Measurements from ENCODE around the gene ATG13. TPM values are rescaled to one million over a fixed set of nuclear protein-coding genes. Genes with fewer than 3 reads are reported as not detected.

Gene ATG13
- total and polyA plus RNA-seq, 4 donors: 29.1 to 72.8 (median 52.4) TPM

DNA sequence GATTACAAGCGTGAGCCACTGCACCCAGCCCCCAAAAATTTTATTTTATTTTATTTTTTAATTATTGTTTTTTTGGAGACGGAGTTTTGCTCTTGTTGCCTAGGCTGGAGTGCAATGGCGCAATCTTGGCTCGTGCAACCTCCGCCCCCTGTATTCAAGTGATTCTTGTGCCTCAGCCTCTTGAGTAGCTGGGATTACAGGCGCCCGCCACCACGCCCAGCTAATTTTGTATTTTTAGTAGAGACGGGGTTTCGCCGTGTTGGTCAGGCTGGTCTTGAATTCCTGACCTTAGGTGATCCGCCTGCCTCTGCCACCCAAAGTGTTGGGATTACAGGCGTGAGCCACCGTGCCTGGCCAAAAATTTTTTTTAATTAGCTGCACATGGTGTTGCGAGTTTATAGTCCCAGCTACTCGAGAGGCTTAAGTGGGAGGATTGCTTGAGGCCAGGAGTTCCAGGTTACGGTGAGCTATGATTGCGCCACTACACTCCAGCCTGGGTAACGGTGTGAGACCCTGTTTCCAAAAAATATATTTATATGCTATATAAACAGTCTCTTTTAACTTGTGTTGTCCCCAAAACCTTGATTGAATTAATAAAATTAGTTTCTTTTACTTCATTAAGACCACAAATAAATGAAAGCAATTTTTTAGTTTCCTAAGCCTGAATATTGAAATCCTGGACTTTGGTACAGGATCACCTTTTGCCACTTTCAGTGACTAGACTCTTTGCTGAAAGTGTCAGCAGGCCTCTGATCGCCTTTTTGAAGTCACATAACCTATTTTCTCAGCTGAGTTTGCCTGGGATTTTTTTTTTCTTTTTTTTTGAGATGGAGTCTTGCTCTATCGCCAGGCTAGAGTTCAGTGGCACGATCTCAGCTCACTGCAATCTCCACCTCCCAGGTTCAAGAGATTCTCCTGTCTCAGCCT, 16.2 kb downstream of the ATG13 start:
- no peaks in the 10 kb centered on the region for H3K4me1 ChIP-seq (ENCODE audit: control insufficient read depth in 5 of 5, insufficient read depth in 5 of 5, low read length in 5 of 5)
- no peak overlapping the region for H3K9ac ChIP-seq (ENCODE audit: insufficient read depth in 1 of 2, low read length in 2 of 2)
- TF ChIP-seq, protein P1, sequence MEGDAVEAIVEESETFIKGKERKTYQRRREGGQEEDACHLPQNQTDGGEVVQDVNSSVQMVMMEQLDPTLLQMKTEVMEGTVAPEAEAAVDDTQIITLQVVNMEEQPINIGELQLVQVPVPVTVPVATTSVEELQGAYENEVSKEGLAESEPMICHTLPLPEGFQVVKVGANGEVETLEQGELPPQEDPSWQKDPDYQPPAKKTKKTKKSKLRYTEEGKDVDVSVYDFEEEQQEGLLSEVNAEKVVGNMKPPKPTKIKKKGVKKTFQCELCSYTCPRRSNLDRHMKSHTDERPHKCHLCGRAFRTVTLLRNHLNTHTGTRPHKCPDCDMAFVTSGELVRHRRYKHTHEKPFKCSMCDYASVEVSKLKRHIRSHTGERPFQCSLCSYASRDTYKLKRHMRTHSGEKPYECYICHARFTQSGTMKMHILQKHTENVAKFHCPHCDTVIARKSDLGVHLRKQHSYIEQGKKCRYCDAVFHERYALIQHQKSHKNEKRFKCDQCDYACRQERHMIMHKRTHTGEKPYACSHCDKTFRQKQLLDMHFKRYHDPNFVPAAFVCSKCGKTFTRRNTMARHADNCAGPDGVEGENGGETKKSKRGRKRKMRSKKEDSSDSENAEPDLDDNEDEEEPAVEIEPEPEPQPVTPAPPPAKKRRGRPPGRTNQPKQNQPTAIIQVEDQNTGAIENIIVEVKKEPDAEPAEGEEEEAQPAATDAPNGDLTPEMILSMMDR (IDR thresholded peaks at IDR 0.05; ENCODE audit: control extremely low read depth, extremely low read depth): no peak
- no peaks in the 10 kb centered on the region for H3K27me3 ChIP-seq (ENCODE audit: control insufficient read depth in 3 of 3, insufficient read depth in 3 of 3, low read length in 2 of 3)
- DNase-seq: no peak
- no peak overlapping the region for H3K27ac ChIP-seq (ENCODE audit: low read depth in 1 of 2, low read length in 1 of 2)
- H3K4me3 ChIP-seq: no peak overlapping the region
- no peaks in the 10 kb centered on the region for H3K9me3 ChIP-seq (ENCODE audit: control insufficient read depth in 4 of 4, insufficient read depth in 3 of 4, low read length in 3 of 4)
- ATAC-seq (ENCODE audit: insufficient read depth, low FRiP score): no peak
- 82 to 83% methylated on average over 22 of the region's 22 CpGs for WGBS, 2 donors
- peaks cover 7 to 19% (median 13%) of the 10 kb centered on the region in 4 donors for H3K36me3 ChIP-seq (ENCODE audit: control insufficient read depth in 4 of 4, insufficient read depth in 4 of 4, low read length in 4 of 4)

DNA sequence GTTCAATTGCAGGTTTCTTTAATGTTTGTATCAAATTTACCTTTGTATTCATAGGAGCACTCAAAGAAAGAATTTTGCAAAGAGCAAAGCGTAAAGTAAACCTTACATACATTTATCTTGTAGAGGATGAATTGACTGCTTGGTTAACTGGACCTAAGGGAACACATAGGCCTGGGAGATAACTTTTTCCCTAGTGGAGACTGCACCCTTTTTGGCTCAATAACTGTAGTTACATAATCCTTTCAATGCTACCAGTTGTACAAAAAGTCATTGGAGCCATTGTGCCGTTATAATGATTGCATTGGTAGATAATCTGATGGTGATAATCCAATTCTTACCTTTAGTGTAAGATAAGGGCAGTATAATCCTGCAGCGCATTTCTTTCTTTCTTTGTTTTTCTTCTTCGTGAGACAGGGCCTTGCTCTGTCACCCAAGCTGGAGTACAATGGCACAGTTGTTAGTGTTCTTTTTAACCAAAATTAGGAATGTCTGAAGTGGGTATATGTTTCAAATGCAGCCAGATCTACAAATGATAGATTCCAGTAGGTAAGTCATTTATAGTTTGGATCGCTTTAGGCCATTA, 18.3 kb downstream of the ATG13 start:
- DNase-seq: no peak
- no peaks in the 10 kb centered on the region for H3K9me3 ChIP-seq (ENCODE audit: control insufficient read depth in 4 of 4, insufficient read depth in 3 of 4, low read length in 3 of 4)
- ATAC-seq (ENCODE audit: insufficient read depth, low FRiP score): no peak
- TF ChIP-seq, protein P1 (IDR thresholded peaks at IDR 0.05; ENCODE audit: control extremely low read depth, extremely low read depth): no peak
- WGBS, 2 donors: 85 to 90% methylated on average over 5 of the region's 5 CpGs
- H3K9ac ChIP-seq (ENCODE audit: insufficient read depth in 1 of 2, low read length in 2 of 2): no peak overlapping the region
- H3K36me3 ChIP-seq (ENCODE audit: control insufficient read depth in 4 of 4, insufficient read depth in 4 of 4, low read length in 4 of 4): peaks cover 6 to 18% (median 8%) of the 10 kb centered on the region in 4 donors
- no peaks in the 10 kb centered on the region for H3K27me3 ChIP-seq (ENCODE audit: control insufficient read depth in 3 of 3, insufficient read depth in 3 of 3, low read length in 2 of 3)
- H3K4me1 ChIP-seq (ENCODE audit: control insufficient read depth in 5 of 5, insufficient read depth in 5 of 5, low read length in 5 of 5): peaks cover 0 to 1% (median 0%) of the 10 kb centered on the region in 5 donors
- no peak overlapping the region for H3K27ac ChIP-seq (ENCODE audit: low read depth in 1 of 2, low read length in 1 of 2)
- H3K4me3 ChIP-seq: no peak overlapping the region

DNA sequence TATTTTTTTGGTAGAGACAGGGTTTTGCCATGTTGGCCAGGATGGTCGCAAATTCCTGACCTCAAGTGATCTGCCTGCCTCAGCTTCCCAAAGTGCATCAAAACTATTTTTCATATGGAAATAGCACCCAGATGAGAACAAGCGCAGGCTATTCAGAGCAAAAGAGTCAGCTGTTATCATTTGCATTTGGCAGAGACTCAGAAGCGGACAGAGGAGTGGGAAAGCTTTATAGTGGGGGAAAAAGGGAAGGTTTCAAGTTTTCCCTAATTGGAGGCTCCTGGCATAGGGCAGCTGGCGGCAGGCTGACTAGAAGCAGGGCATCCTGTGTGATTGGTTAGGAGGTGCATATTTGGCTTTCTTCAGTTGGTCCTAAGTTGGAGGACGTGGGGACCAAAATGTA, 20.2 kb downstream of the ATG13 start:
- 97% methylated on average over 5 of the region's 5 CpGs for WGBS, 2 donors
- TF ChIP-seq, protein P1 (IDR thresholded peaks at IDR 0.05; ENCODE audit: control extremely low read depth, extremely low read depth): no peak
- Histone ChIP-seq H3K27me3 (ENCODE audit: control insufficient read depth in 3 of 3, insufficient read depth in 3 of 3, low read length in 2 of 3) (no peaks in the 10 kb centered on the region), H3K9ac (ENCODE audit: insufficient read depth in 1 of 2, low read length in 2 of 2) (no peak overlapping the region), H3K36me3 (ENCODE audit: control insufficient read depth in 4 of 4, insufficient read depth in 4 of 4, low read length in 4 of 4) (peaks cover 1 to 13% (median 5%) of the 10 kb centered on the region in 4 donors), H3K9me3 (ENCODE audit: control insufficient read depth in 4 of 4, insufficient read depth in 3 of 4, low read length in 3 of 4) (no peaks in the 10 kb centered on the region), H3K27ac (ENCODE audit: low read depth in 1 of 2, low read length in 1 of 2) (no peak overlapping the region), H3K4me3 (no peak overlapping the region), H3K4me1 (ENCODE audit: control insufficient read depth in 5 of 5, insufficient read depth in 5 of 5, low read length in 5 of 5) (peaks cover 0 to 1% (median 0%) of the 10 kb centered on the region in 5 donors)
- ATAC-seq (ENCODE audit: insufficient read depth, low FRiP score): no peak
- no peak for DNase-seq

Data from lung (tissue), 12 donors.